SK-N-MC (cell line): ENCODE data around the gene RICTOR.
"Not testable (repeated sequence)": the region's sequence is repeated elsewhere in the genome, so short reads cannot be mapped to it uniquely, and the experiment has no call there.

Experiments
- DNase-seq: peaks from one replicate; pipeline ENCODE4 v3.0.0-alpha.2; 2011; ENCODE audit warnings: low read depth, low spot score
- H3K27ac ChIP-seq: fragments of 200-600 bp; sonication (generic); 2 replicates; pipeline ENCODE4 v1.5.1; 2016; ENCODE audit warnings: mixed run types
- H3K36me3 ChIP-seq: fragments of 200-600 bp; sonication (generic); 2 replicates; pipeline ENCODE4 v1.6.1; 2017; ENCODE audit warnings: antibody characterized with exemption, low read length, mixed read lengths; ENCODE audit not compliant: insufficient read depth
- H3K4me3 ChIP-seq: fragments of 200-600 bp; sonication (generic); 2 replicates; pipeline ENCODE4 v1.5.1; 2016
- H3K9ac ChIP-seq: fragments of 200-600 bp; sonication (generic); 2 replicates; pipeline ENCODE4 v1.8.0; 2017; ENCODE audit warnings: mixed run types, mixed read lengths; ENCODE audit not compliant: insufficient read length
- H3K9me3 ChIP-seq: fragments of 200-600 bp; sonication (generic); 2 replicates; pipeline ENCODE4 v1.6.1; 2017; ENCODE audit warnings: low read depth, mild to moderate bottlenecking, antibody characterized with exemption, low read length, moderate library complexity, mixed read lengths
- EZH2 ChIP-seq: fragments of 200-600 bp; sonication (generic); IDR thresholded peaks from one replicate; pipeline ENCODE4 v1.6.1; 2017; ENCODE audit warnings: antibody characterized with exemption
- FOXP2 ChIP-seq: optimal IDR thresholded peaks from 2 replicates; pipeline ENCODE3; 2011; ENCODE audit warnings: mild to moderate bottlenecking, moderate library complexity; ENCODE audit not compliant: insufficient read depth; ENCODE audit errors: extremely low read length, control extremely low read depth
- POLR2AphosphoS5 ChIP-seq: IDR thresholded peaks from 2 replicates; pipeline ENCODE4 v1.6.1; 2012; ENCODE audit warnings: mild to moderate bottlenecking, low read depth, low read length, borderline replicate concordance

Gene RICTOR

GRCh38 chr5:39015743-39016586, 58.2 kb downstream of the RICTOR start:
- H3K27ac ChIP-seq: peak overlapping the region; percentile 92
- peak overlapping the region; percentile 37; the same call in 1 of the 2 replicates for H3K4me3 ChIP-seq
- TF ChIP-seq POLR2AphosphoS5 (no peak), FOXP2 (no peak), EZH2 (no peak)

GRCh38 chr5:39014561-39014960, 59.6 kb downstream of the RICTOR start:
- Histone ChIP-seq H3K9ac (no peak overlapping the region), H3K4me3 (no peak overlapping the region), H3K36me3 (peaks cover 50% of the 10 kb centered on the region), H3K9me3 (peaks cover 15% of the 10 kb centered on the region; the same call in 1 of the 2 replicates), H3K27ac (no peak overlapping the region)
- DNase-seq: no peak
- TF ChIP-seq FOXP2 (no peak), POLR2AphosphoS5 (no peak), EZH2 (no peak)

More at GRCh38 chr5:39015743-39016586, 58.2 kb downstream of the RICTOR start:
- Histone ChIP-seq H3K36me3 (peaks cover 42% of the 10 kb centered on the region), H3K9me3 (peaks cover 15% of the 10 kb centered on the region; the same call in 1 of the 2 replicates), H3K9ac (no peak overlapping the region)
- DNase-seq: no peak

- Histone ChIP-seq H3K4me3 (no peak overlapping the region), H3K27ac (no peak overlapping the region), H3K9me3 (peaks cover 15% of the 10 kb centered on the region; the same call in 1 of the 2 replicates), H3K9ac (no peak overlapping the region), H3K36me3 (peaks cover 54% of the 10 kb centered on the region)
- TF ChIP-seq POLR2AphosphoS5 (no peak), FOXP2 (no peak), EZH2 (no peak)
- no peak for DNase-seq
These were observed 60.3 kb downstream of the RICTOR start for GRCh38 chr5:39013938-39014337.

- not testable (repeated sequence) for H3K27ac ChIP-seq, DNase-seq, H3K4me3 ChIP-seq, H3K9ac ChIP-seq
- Histone ChIP-seq H3K36me3 (peaks cover 54% of the 10 kb centered on the region), H3K9me3 (peaks cover 15% of the 10 kb centered on the region; the same call in 1 of the 2 replicates)
These were observed 63.2 kb downstream of the RICTOR start for GRCh38 chr5:39010958-39011357.

- peaks cover 15% of the 10 kb centered on the region; the same call in 1 of the 2 replicates for H3K9me3 ChIP-seq
- no peak overlapping the region for H3K27ac ChIP-seq
- H3K4me3 ChIP-seq: no peak overlapping the region
- peaks cover 54% of the 10 kb centered on the region for H3K36me3 ChIP-seq
- no peak overlapping the region for H3K9ac ChIP-seq
- TF ChIP-seq FOXP2 (no peak), POLR2AphosphoS5 (no peak), EZH2 (no peak)
- DNase-seq: no peak
These were observed 64.2 kb downstream of the RICTOR start for GRCh38 chr5:39009981-39010380.

- Histone ChIP-seq H3K9me3 (peaks cover 15% of the 10 kb centered on the region; the same call in 1 of the 2 replicates), H3K9ac (no peak overlapping the region), H3K36me3 (peaks cover 50% of the 10 kb centered on the region), H3K27ac (no peak overlapping the region), H3K4me3 (no peak overlapping the region)
- no peak for TF ChIP-seq EZH2
- no peak for TF ChIP-seq FOXP2
- TF ChIP-seq POLR2AphosphoS5: no peak
- DNase-seq: no peak
These were observed 64.9 kb downstream of the RICTOR start for GRCh38 chr5:39009280-39009679.

GRCh38 chr5:39006650-39007049, 67.5 kb downstream of the RICTOR start:
- Histone ChIP-seq H3K36me3 (peaks cover 29% of the 10 kb centered on the region), H3K27ac (no peak overlapping the region)
- no peak for TF ChIP-seq FOXP2
- no peak for TF ChIP-seq EZH2
- no peak for TF ChIP-seq POLR2AphosphoS5

GRCh38 chr5:39005566-39006232, 68.5 kb downstream of the RICTOR start:
- TF ChIP-seq FOXP2 (no peak), POLR2AphosphoS5 (no peak), EZH2 (no peak)
- Histone ChIP-seq H3K27ac (no peak overlapping the region), H3K9ac (no peak overlapping the region), H3K9me3 (no peaks in the 10 kb centered on the region), H3K36me3 (peaks cover 21% of the 10 kb centered on the region), H3K4me3 (no peak overlapping the region)
- DNase-seq: no peak

More at GRCh38 chr5:39006650-39007049, 67.5 kb downstream of the RICTOR start:
- Histone ChIP-seq H3K4me3 (no peak overlapping the region), H3K9me3 (no peaks in the 10 kb centered on the region), H3K9ac (no peak overlapping the region)
- no peak for DNase-seq
